ENCODE results near the gene SPATS2L. TPM values are rescaled to one million over a fixed set of nuclear protein-coding genes. Genes with fewer than 3 reads are reported as not detected.

Gene SPATS2L
- total and polyA plus RNA-seq, 2 of the 13 experiments (the other 11 are each of a cell fraction or from before 2014, with no cell fraction given), result 154 to 212 TPM

DNA sequence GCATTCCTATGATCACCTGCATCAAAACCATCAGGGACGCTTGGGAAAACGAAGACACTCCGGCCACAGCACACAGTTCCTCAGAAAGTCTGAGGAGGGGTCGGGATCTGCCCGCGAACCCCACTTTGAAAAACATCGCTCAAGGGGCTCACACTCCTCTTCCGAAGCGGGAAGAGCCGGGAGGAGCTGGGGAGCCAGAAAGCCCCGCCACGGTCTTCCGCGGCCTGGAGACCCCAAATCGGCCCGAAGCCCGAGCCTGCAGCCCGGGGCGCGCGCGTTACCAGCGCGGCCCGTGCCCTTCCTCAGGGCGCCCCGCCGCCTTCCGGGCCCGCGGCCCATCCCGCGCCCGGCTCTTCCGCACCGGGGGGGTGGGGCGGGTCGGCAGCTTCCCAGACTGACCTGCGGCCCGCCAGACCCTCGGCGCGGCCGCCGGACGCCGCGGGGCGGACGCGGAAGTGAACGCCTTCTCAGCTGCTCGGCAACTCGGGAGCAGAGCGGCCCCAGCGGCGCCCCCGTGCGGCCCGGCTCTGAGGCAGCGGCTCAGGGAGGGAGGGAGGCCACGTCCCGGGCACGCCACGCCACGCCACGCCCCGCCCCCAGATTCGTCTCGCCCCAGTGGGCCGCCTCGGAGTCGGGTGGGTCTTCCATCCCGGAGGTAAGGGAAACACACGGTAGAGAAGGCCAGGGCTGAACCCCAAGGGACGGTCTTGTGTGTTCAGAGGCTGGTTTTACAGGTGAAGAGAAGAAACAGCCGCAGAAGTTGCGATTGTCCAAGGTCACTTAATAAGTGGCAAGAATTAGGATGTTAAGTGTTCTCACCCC is 203.3 kb downstream of the SPATS2L start, which contains the start of gene KCTD18 (continued):
- TF ChIP-seq, protein P1, sequence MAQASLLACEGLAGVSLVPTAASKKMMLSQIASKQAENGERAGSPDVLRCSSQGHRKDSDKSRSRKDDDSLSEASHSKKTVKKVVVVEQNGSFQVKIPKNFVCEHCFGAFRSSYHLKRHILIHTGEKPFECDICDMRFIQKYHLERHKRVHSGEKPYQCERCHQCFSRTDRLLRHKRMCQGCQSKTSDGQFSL (CRISPR knock-in tag; IDR thresholded peaks at IDR 0.05), result 0 out of 2 replicates have a peak, but pooled peaks have one; percentile 36
- TF ChIP-seq, protein P2, sequence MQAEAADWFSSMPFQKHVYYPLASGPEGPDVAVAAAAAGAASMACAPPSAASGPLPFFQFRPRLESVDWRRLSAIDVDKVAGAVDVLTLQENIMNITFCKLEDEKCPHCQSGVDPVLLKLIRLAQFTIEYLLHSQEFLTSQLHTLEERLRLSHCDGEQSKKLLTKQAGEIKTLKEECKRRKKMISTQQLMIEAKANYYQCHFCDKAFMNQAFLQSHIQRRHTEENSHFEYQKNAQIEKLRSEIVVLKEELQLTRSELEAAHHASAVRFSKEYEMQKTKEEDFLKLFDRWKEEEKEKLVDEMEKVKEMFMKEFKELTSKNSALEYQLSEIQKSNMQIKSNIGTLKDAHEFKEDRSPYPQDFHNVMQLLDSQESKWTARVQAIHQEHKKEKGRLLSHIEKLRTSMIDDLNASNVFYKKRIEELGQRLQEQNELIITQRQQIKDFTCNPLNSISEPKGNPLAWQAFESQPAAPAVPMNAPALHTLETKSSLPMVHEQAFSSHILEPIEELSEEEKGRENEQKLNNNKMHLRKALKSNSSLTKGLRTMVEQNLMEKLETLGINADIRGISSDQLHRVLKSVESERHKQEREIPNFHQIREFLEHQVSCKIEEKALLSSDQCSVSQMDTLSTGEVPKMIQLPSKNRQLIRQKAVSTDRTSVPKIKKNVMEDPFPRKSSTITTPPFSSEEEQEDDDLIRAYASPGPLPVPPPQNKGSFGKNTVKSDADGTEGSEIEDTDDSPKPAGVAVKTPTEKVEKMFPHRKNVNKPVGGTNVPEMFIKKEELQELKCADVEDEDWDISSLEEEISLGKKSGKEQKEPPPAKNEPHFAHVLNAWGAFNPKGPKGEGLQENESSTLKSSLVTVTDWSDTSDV (CRISPR knock-in tag; IDR thresholded peaks at IDR 0.05), result no peak
- TF ChIP-seq, protein P3, sequence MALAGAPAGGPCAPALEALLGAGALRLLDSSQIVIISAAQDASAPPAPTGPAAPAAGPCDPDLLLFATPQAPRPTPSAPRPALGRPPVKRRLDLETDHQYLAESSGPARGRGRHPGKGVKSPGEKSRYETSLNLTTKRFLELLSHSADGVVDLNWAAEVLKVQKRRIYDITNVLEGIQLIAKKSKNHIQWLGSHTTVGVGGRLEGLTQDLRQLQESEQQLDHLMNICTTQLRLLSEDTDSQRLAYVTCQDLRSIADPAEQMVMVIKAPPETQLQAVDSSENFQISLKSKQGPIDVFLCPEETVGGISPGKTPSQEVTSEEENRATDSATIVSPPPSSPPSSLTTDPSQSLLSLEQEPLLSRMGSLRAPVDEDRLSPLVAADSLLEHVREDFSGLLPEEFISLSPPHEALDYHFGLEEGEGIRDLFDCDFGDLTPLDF (CRISPR knock-in tag; IDR thresholded peaks at IDR 0.05), result peak; percentile 71
- TF ChIP-seq SIX1 (CRISPR knock-in tag; IDR thresholded peaks at IDR 0.05; ENCODE audit: borderline replicate concordance) (no peak), ZNF282 (IDR thresholded peaks at IDR 0.05; ENCODE audit: partially characterized antibody) (no peak), ZNF724P (CRISPR knock-in tag; IDR thresholded peaks at IDR 0.05; ENCODE audit: borderline replicate concordance) (peak; percentile 69; the same call in 1 of the 2 replicates), ZBTB3 (CRISPR knock-in tag; IDR thresholded peaks at IDR 0.05; ENCODE audit: borderline replicate concordance, low read depth) (no peak; the same call in 1 of the 2 replicates), SALL1 (CRISPR knock-in tag; IDR thresholded peaks at IDR 0.05) (peak; percentile 98), KLF11 (CRISPR knock-in tag; IDR thresholded peaks at IDR 0.05) (no peak), GFI1 (CRISPR knock-in tag; IDR thresholded peaks at IDR 0.05; ENCODE audit: borderline replicate concordance) (peak; percentile 89; the same call in 1 of the 2 replicates), NFRKB (IDR thresholded peaks at IDR 0.05) (no peak), ZNF883 (CRISPR knock-in tag; IDR thresholded peaks at IDR 0.05; ENCODE audit: not compliant biosample characterization) (peak; percentile 48), DPF2 (CRISPR knock-in tag; IDR thresholded peaks at IDR 0.05; ENCODE audit: borderline replicate concordance, low read depth) (no peak)
- TF ChIP-seq, protein P4, sequence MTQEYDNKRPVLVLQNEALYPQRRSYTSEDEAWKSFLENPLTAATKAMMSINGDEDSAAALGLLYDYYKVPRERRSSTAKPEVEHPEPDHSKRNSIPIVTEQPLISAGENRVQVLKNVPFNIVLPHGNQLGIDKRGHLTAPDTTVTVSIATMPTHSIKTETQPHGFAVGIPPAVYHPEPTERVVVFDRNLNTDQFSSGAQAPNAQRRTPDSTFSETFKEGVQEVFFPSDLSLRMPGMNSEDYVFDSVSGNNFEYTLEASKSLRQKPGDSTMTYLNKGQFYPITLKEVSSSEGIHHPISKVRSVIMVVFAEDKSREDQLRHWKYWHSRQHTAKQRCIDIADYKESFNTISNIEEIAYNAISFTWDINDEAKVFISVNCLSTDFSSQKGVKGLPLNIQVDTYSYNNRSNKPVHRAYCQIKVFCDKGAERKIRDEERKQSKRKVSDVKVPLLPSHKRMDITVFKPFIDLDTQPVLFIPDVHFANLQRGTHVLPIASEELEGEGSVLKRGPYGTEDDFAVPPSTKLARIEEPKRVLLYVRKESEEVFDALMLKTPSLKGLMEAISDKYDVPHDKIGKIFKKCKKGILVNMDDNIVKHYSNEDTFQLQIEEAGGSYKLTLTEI (CRISPR knock-in tag; conservative IDR thresholded peaks at IDR 0.05), result no peak
- TF ChIP-seq, protein P5, sequence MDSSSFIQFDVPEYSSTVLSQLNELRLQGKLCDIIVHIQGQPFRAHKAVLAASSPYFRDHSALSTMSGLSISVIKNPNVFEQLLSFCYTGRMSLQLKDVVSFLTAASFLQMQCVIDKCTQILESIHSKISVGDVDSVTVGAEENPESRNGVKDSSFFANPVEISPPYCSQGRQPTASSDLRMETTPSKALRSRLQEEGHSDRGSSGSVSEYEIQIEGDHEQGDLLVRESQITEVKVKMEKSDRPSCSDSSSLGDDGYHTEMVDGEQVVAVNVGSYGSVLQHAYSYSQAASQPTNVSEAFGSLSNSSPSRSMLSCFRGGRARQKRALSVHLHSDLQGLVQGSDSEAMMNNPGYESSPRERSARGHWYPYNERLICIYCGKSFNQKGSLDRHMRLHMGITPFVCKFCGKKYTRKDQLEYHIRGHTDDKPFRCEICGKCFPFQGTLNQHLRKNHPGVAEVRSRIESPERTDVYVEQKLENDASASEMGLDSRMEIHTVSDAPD (CRISPR knock-in tag; IDR thresholded peaks at IDR 0.05), result peak; percentile 58; the same call in 1 of the 2 replicates
- TF ChIP-seq, protein P6, sequence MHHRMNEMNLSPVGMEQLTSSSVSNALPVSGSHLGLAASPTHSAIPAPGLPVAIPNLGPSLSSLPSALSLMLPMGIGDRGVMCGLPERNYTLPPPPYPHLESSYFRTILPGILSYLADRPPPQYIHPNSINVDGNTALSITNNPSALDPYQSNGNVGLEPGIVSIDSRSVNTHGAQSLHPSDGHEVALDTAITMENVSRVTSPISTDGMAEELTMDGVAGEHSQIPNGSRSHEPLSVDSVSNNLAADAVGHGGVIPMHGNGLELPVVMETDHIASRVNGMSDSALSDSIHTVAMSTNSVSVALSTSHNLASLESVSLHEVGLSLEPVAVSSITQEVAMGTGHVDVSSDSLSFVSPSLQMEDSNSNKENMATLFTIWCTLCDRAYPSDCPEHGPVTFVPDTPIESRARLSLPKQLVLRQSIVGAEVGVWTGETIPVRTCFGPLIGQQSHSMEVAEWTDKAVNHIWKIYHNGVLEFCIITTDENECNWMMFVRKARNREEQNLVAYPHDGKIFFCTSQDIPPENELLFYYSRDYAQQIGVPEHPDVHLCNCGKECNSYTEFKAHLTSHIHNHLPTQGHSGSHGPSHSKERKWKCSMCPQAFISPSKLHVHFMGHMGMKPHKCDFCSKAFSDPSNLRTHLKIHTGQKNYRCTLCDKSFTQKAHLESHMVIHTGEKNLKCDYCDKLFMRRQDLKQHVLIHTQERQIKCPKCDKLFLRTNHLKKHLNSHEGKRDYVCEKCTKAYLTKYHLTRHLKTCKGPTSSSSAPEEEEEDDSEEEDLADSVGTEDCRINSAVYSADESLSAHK (CRISPR knock-in tag; IDR thresholded peaks at IDR 0.05; ENCODE audit: borderline replicate concordance), result no peak
- TF ChIP-seq, protein P7, sequence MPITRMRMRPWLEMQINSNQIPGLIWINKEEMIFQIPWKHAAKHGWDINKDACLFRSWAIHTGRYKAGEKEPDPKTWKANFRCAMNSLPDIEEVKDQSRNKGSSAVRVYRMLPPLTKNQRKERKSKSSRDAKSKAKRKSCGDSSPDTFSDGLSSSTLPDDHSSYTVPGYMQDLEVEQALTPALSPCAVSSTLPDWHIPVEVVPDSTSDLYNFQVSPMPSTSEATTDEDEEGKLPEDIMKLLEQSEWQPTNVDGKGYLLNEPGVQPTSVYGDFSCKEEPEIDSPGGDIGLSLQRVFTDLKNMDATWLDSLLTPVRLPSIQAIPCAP (CRISPR knock-in tag; IDR thresholded peaks at IDR 0.05; ENCODE audit: low read depth), result no peak
